ENCODE data around the gene ADGRL4. TPM values are rescaled to one million over a fixed set of nuclear protein-coding genes. Genes with fewer than 3 reads are reported as not detected.
A peak's percentile ranks its signal among the peaks of the same experiment; 100 is the strongest.

ADGRL4 gene
- total and polyA plus RNA-seq, 2 donors (not counting 3 experiments of a cell fraction or from before 2014, with no cell fraction given) = 140 to 143 TPM

DNA sequence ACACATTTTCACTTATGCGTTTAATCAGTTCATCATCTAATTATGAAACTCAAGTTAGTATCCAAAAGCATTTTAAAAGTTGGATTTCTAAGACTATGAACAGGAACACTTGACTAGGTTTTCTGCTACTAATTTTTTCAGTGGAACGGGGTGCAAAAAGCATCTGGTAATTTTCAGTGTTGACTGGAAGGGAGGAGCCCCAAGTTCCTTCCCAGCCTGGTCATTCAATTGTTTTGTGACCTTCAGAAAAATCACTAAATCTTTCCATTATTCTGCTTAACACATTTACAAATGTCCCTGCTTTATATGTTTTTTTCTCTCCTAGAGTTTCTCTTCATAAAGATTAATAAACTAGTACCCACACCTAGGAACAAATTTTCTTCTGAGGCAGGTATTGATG is 6.0 kb upstream of the ADGRL4 start:
- Histone ChIP-seq H2AFZ (ENCODE audit: low read depth, low read length) (no peak overlapping the region), H3K9me1 (replicated peaks; ENCODE audit: control insufficient read depth, extremely low read depth, insufficient read depth, low read length) (no peaks in the 10 kb centered on the region), H3K27me3 (ENCODE audit: control insufficient read depth in 2 of 2, insufficient read depth in 2 of 2, low read length in 2 of 2) (no peaks in the 10 kb centered on the region), H3K4me1 (ENCODE audit: control insufficient read depth, extremely low read depth, insufficient read depth, low read length) (peaks cover 10% of the 10 kb centered on the region), H3K9ac (replicated peaks; ENCODE audit: extremely low read depth, insufficient read depth, low read length) (no peak overlapping the region), H3K27ac (ENCODE audit: insufficient read depth, low read depth, low read length) (no peak overlapping the region), H3K36me3 (ENCODE audit: control insufficient read depth in 2 of 2, extremely low read depth in 1 of 2, insufficient read depth in 2 of 2, low read length in 2 of 2) (no peaks in the 10 kb centered on the region), H3K79me2 (ENCODE audit: control insufficient read depth, insufficient read depth, low read length) (no peaks in the 10 kb centered on the region), H3K4me2 (ENCODE audit: insufficient read depth, low read length) (no peak overlapping the region), H3K4me3 (replicated peaks in 1 of 3; ENCODE audit: insufficient read depth in 1 of 3, low read depth in 1 of 3, low read length in 3 of 3) (no peak overlapping the region), H3K9me3 (replicated peaks; ENCODE audit: control insufficient read depth, insufficient read depth, low read length) (no peaks in the 10 kb centered on the region), H4K20me1 (replicated peaks; ENCODE audit: control insufficient read depth, extremely low read depth, insufficient read depth, low read length) (no peaks in the 10 kb centered on the region)
- ChIA-PET CTCF (no interaction called here), POLR2A (no interaction called here)
- dilution Hi-C loops (cut with MboI; ENCODE audit: extremely low pct_ligation_motif_present, low sequenced_read_pairs) (no loop called here), intact Hi-C loops (cut with micrococcal nuclease) (no loop called here)
- no peak for TF ChIP-seq MYC (IDR thresholded peaks at IDR 0.05; ENCODE audit: low read depth, low read length)
- no peak for TF ChIP-seq POLR2A (IDR thresholded peaks at IDR 0.05; ENCODE audit: low read depth, low read length)
- DNase-seq (ENCODE audit: low read depth, low spot score) (peak; percentile 9), FAIRE-seq (peak; percentile 64)
- BruUV-seq (replicated peaks) = no TSS peak

DNA sequence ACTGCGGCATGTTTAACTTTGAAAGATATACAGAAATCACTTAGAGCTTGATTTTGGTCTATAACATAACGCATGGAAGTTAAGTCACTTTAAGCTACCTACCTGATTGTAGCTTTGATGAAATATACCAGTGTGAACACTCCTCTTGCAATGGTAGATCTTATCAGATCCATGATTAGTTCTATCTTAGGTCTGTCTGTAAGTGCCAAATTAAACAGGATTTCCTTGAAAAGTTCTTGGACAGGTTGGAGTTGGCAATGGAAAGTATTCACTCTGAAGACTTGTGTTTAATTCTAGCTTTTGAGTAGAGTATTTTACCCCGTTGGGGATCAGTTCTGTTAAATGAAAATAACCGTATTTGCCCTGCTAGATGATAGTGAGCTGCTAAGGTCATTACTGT is 4.1 kb upstream of the ADGRL4 start:
- ChIA-PET POLR2A (interaction anchor here (0.7 kb wide), 1 partner anchor 32 kb away, joined by 3 read pairs; no protein-coding TSS in a partner anchor), CTCF (no interaction called here)
- H3K4me2 ChIP-seq (ENCODE audit: insufficient read depth, low read length) = no peak overlapping the region
- intact Hi-C loops (cut with micrococcal nuclease) (no loop called here), dilution Hi-C loops (cut with MboI; ENCODE audit: extremely low pct_ligation_motif_present, low sequenced_read_pairs) (no loop called here)
- H3K36me3 ChIP-seq (ENCODE audit: control insufficient read depth in 2 of 2, extremely low read depth in 1 of 2, insufficient read depth in 2 of 2, low read length in 2 of 2) = no peaks in the 10 kb centered on the region
- no peaks in the 10 kb centered on the region for H4K20me1 ChIP-seq (replicated peaks; ENCODE audit: control insufficient read depth, extremely low read depth, insufficient read depth, low read length)
- FAIRE-seq = no peak
- no peaks in the 10 kb centered on the region for H3K9me3 ChIP-seq (replicated peaks; ENCODE audit: control insufficient read depth, insufficient read depth, low read length)
- H3K9me1 ChIP-seq (replicated peaks; ENCODE audit: control insufficient read depth, extremely low read depth, insufficient read depth, low read length) = no peaks in the 10 kb centered on the region
- H3K4me1 ChIP-seq (ENCODE audit: control insufficient read depth, extremely low read depth, insufficient read depth, low read length) = peaks cover 18% of the 10 kb centered on the region
- H3K27ac ChIP-seq (ENCODE audit: insufficient read depth, low read depth, low read length) = no peak overlapping the region
- no peak overlapping the region for H2AFZ ChIP-seq (ENCODE audit: low read depth, low read length)
- no TSS peak for BruUV-seq (replicated peaks)
- H3K79me2 ChIP-seq (ENCODE audit: control insufficient read depth, insufficient read depth, low read length) = peaks cover 9% of the 10 kb centered on the region
- no peaks in the 10 kb centered on the region for H3K27me3 ChIP-seq (ENCODE audit: control insufficient read depth in 2 of 2, insufficient read depth in 2 of 2, low read length in 2 of 2)
- DNase-seq (ENCODE audit: low read depth, low spot score) = peak; percentile 12
- no peak overlapping the region for H3K4me3 ChIP-seq (replicated peaks in 1 of 3; ENCODE audit: insufficient read depth in 1 of 3, low read depth in 1 of 3, low read length in 3 of 3)
- TF ChIP-seq EZH2 (IDR thresholded peaks at IDR 0.05; ENCODE audit: borderline replicate concordance, low read depth, low read length, severe bottlenecking) = no peak
- TF ChIP-seq, protein P1, sequence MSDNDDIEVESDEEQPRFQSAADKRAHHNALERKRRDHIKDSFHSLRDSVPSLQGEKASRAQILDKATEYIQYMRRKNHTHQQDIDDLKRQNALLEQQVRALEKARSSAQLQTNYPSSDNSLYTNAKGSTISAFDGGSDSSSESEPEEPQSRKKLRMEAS (IDR thresholded peaks at IDR 0.05; ENCODE audit: insufficient read depth, insufficient read length) = no peak
- no peak for TF ChIP-seq FOS (IDR thresholded peaks at IDR 0.05; ENCODE audit: borderline replicate concordance, insufficient read depth, low read length)
- no peak overlapping the region for H3K9ac ChIP-seq (replicated peaks; ENCODE audit: extremely low read depth, insufficient read depth, low read length)
